Activated T-cell treated with anti-CD3 and anti-CD28 coated beads, Interleukin-2, amount 50 U/mL, for 1 hour (primary cell): ENCODE data around the gene TMED4.
"Not testable (repeated sequence)": the region's sequence is repeated elsewhere in the genome, so short reads cannot be mapped to it uniquely, and the experiment has no call there.

Experiments used
- DNase-seq: peaks from one replicate; pipeline ENCODE4 v3.0.0-alpha.2; 2020

Gene TMED4

DNA sequence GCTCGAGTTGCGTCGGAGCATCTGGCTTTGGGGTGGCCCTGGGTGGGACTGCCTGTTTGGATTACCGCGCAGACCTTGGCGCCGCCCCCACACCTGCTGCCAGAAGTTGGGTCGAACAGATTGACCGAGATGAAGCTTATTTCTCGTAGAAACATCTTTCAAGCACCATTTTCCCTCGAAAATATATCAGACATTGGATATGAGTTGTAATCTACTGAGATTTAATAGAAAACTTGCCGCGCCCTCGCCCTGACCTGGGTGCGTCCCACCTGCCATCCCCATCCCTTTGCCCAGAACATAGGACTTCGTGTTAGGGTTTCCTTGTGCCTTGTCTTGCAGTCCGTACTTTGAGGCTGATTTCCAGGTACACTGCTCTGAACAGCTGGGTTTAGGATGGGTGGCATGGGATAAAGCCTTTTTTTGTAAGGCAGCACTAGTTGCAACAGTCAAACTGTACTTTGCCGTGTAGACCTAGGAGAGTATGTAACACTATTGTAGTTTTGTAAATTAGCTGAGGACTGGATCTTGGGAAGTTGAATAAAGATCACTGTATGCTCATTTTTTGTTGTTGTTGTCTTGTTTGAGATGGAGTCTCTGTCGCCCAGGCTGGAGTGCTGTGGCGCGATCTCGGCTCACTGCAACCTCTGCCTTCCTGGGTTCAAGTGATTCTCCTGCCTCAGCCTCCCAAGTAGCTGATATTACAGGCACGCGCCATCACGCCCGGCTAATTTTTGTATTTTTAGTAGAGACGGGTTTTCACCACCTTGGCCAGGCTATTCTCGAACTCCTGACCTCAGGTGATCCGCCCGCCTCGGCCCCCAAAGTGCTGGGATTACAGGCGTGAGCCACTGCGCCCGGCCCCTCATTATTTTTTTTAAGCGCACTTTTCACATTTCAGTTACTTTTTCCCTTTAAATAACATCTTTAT lies 25.4 kb upstream of the TMED4 start:
- DNase-seq, result no peak

DNA sequence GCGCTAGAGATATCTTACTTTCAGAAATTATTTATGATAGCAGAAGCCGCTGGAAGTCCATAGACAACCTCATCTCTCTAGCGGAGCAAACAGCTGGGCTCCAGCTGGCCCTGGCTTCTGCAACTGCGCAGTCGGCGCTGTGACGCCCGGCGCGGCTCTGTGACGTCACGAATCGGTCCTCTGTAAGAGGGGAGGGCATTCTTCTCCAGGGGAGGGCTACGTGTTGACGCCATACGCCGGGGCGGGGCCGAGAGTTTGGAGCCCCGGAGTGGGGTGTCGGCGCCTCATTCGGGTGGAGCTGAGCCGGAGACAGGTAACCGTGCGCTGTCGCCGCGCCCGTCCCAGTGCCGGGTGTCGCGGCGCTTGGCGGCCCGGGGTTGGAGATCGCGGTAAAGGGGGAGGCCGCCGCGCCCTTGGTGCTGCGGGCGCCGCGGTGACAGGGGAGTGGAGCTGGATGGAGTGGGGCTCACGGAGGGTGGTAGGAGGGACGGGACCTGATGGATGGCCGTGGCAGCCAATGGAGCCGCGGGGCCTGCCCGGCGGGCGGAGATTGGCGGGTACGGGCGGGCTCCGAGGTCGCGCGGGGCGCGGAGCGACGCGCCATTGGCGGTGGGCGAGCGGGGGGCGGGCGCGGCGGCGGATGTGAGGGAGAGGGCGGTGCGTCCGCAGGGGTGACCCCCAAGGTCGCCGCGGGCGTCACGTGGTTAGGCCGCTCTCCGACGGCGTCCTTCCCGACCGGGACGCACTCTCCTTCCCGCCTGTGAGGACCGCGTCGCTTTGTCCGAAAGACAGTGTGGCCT lies 24.5 kb upstream of the TMED4 start, which contains the start of gene OGDH:
OGDH (plus strand) TSS at position 287 of the 800 bp plus-strand sequence. CDS start 17,717 bp downstream, outside the sequence.
- DNase-seq, result peak; percentile 99

DNA sequence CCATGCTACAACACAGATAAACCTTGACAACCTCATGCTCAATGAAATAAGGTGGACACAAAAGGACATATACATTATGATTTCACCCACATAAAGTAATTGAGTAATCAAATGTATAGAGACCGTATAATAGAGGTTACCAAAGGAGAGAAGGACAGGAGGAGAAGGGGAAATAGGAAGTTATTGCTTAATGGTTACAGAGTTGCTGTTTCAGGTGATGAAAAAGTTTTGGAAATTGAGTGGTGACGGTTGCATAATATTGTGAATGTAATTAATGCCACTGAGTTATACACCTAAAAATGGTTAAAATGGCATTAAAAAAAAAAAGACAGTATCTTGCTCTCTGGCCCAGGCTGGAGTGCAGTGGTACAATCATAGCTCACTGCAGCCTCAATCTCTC lies 22.9 kb upstream of the TMED4 start:
- no peak for DNase-seq

DNA sequence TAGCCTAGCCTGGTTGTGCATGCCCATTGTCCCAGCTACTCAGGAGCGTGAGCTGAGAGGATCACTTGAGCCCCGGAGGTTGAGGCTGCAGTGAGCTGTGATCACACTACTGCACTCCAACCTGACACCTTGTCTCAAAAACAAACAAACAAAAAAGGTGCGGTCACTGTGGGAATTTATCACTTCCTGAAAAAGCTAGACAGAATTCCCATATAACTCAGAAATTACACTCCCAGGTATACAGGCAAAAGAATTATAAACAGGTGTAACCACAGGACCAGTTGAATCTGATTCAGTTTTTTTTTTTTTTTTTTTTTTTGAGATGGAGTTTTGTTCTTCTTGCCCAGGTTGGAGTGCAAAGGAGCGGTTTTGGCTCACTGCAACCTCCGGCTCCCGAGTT lies 21.2 kb upstream of the TMED4 start:
- no peak for DNase-seq

DNA sequence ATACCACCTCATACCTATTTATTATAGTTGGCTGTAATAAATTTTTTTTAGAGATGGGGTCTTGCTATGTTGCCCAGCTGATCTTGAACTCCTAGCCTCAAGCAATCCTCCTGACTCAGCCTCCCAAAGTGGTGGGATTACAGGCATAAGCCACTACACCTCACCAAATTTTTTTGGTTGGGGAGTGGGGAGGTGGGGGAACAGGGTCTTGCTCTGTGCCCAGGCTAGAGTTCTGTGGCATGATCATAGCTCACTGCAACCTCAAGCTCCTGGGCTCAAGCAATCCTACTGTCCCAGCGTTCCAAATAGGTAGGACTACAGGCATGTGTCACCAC lies 20.5 kb upstream of the TMED4 start:
- DNase-seq, result no peak

DNA sequence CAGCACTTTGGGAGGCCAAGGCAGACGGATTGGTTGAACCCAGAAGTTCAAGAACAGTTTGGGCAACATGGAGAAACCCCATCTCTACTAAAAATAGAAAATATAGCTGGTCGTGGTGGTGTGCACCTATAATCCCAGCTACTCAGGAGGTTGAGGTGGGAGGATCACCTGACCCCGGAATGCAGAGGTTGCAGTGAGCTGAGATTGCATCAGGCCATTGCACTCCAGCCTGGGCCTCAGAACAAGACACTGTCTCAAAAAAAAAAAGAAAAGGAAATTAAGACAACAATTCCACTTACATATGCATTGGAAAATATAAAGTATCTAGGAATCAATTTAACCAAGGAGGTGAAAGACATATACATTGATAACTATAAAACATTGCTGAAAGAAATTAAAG lies 17.2 kb upstream of the TMED4 start:
- DNase-seq, result no peak

DNA sequence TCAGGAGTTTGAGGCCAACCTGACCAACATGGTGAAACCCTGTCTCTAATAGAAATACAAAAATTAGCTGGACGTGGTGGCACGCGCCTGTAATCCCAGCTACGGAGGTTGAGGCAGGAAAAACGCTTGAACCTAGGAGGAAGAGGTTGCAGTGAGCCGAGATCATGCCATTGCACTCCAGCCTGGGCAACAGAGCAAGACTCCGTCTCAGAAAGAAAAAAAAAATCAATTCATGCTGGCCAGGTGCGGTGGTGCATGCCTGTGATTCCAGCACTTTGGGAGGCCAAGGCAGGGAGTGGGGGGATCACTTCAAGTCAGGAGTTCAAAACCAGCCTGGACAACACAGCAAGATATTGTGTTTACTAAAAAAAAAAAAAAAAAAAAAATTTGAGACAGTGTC lies 15.2 kb upstream of the TMED4 start:
- not testable (repeated sequence) for DNase-seq

DNA sequence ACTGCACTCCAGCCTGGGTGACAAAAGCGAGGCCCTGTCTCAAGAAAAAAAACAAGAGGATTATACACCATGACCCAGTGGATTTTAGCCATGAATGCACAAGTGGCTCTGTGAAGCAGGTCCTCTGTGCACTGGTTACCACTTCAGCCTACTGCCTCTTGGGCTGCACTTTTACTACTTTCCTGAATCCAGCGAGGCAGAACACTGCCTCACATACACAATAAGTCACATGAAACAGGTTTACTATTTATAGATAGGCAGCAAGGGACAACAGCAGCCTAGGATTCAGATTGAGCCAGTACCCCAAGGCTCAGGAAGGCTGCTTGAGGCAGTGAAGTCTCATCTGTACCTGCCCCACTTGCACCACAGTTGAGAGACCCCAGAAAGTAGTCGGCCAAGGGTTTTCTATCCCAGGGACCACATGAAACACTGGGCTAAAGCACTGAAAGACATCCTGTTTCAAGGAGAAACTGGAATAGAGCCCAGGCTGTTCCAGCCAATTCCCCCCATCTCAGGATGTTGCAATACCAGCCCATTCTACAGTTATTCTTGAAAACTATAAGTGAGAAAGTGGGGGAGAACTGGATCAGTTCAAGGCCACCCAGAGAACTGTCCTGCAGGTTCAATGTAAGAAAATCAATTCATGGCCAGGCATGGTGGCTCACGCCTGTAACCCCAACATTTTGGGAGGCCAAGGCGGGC lies 14.1 kb upstream of the TMED4 start:
- no peak for DNase-seq

DNA sequence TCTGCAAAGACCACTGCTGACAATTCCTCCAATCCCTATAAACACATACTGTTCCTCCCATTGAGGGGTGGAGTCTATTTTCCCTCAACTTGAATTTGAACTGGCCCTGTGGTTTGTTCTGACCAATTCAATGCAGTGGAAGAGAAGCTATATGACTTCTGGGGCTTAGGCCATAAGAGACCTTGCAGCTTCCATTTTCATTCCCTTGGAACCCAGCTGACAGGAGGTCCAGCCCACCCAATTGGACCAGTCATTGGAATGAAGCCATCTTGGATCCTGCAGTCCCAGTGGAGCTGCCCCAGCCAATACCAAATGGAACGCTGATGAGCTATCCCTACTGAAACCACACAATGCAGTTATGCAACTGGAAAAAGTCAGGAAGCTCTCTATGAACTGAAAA lies 8.9 kb upstream of the TMED4 start:
- no peak for DNase-seq

DNA sequence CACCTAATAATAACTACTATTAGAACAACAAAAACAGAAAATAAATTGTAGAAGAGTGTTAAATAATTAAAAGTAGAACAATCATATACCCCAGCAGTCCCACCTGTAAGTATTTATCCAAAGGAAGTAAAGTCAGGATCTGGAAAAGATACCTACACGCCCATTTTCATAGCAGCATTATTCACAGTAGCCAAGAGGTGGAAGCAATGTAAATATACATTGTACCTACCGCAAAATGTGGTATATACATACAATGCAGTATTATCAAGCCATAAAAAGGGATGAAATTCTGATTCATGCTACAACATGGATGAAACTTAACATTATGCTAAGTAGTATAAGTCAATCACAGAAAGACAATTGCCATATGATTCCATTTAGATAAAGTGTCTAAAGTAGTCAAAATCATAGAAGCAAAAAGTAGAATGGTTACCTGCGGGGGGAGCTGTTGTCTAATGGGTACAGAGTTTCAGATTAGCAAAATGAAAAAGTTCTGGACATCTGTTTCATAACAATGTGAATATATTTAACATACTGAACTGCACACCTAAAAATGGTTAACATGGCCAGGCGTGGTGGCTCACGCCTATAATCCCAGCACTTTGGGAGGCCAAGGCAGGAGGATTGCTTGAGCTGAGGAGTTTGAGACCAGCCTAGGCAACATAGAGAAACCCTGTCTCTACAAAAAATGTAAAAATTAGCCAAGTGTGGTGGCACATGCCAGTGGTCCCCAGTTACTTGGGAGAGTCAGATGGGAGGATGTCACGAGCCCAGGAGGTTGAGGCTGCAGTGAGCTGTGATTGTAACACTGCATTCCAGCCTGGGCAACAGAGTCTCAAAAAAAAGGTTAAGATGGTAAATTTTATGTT lies 6.0 kb upstream of the TMED4 start:
- DNase-seq, result peak; percentile 42

DNA sequence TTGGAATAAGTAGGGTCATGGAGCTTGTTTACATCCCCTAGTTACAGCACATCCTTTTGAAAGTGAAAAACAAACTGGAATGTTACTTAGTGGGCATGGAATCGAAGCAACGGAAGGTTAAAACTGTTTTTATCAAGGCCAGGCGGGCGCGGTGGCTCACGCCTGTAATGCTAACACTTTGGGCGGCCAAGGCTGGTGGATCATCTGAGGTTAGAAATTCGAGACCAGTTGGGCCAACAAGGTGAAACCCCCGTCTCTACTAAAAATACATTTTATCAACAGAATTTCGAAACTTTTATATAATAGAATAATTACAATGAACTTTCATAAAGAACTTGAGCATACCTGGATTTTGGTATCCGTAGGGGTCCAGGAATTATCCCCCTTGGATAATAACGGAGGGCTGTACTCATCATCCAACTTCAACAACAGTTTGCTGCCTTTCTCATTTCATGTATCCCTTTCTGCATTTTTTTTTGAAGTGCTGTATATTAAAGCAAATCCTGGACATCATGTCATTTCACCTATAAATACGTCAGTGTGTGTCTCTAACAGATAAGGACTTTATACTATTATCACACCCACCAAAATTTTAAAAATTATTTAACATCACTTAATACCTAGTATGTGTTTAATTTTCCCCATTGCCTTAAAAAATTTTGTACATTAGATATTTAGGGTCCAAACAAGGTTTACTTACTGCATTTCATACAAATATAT lies 1.3 kb upstream of the TMED4 start:
- DNase-seq, result no peak

DNA sequence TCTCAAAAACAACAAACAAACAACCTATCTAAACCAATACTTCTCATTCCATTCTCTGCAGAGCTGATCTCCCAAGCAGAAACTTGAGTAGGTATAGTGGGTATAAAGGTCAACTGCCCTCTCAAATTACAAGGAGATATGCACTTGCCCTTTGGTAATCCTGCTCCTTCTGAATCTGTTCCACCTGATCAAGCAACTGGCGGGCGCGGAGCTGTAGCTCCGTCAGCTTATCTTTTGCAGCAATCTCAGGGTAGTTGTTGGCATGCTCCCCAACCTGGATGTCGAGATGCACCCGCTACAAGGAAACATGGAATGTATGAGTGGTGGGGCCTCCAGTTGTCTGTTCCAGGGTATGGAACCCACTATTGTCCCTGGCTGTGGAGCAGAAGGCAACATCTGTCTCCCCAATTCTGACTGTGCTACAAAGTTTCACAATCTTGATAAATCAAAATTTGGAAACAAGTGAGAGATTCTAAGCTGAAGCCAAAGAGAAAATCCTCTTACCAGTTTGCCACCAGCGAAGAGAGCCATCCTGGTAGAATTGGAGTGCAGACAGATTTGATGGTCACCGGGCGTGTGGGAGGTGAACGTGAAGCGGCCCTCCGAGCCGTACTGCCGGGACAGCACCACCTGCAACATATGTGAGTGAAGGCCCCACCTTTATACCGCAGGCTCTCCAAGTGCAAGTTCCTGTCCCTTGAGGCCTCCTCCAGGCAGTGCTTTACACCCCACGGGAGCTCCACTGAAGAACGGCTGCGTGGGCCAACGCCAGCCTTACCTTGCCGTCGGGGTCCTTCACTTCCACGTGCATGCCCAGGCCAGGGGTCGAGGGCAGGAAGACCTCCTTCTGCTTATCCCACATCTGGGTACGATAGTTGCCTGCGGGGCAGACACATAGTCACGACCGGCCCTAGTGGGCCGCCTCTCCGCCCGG lies 819 bp downstream of the TMED4 start:
- no peak for DNase-seq

DNA sequence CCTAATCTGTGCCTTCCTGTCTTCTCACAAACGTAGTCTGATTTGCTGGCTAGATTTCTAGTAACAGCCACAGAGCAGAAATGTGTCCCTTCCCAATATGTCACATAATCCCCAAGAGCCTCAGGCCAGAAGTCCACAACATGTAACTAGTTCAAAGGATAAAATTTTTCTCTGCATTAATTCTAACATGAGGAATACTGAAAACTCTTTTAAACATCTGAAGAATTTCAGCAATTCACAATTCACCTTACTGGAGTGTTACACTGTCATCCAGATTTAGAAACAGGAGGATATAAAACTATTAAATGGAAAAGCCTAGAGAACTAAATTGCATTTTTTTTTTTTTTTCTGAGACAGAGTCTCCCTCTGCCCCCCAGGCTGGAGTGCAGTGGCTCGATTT lies 5.8 kb downstream of the TMED4 start:
- no peak for DNase-seq

DNA sequence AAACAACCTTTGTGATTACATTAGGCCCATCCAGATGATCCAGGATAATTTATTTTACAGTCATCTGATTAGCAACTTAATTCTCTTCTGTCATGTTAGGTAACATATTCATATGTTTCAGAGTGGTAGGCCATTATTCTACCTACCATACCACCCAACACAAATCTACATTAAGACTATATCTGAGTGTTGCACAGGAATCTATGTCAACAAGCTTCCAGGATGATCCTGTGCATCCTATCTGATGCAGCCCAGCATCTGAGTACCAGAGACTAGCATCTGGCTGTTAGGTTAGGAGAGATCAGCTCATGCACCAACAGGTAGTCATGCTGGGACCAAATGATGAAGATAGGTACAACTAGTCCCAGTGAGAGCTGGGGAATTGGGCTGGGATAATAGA lies 7.0 kb downstream of the TMED4 start:
- no peak for DNase-seq

DNA sequence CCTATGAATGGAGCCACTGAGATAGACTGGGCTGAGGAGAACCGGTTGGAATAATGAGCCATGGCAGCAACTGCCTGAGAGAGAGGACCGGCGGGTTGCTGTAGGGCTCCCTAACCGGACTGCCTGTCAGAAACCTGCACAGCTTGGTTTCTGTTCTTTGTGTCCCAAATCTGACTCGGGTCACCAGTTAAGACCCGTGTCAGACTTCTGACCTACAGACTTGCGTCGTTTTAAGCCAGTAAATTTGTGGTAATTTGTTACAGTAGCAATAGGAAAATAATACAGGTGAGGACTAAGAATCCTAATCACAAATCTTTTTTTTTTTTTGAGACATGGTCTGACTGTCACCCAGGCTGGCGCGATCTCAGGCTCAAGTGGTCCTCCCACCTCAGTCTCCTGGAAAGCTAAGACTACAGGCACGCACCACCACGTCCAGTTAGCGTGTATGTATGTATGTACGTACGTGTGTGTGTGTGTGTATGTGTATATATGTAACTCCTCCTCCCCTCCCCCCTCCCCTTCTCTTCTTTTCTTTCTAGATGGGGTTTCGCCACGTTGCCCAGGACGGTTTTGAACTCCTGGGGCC lies 7.7 kb downstream of the TMED4 start:
- DNase-seq, result no peak

DNA sequence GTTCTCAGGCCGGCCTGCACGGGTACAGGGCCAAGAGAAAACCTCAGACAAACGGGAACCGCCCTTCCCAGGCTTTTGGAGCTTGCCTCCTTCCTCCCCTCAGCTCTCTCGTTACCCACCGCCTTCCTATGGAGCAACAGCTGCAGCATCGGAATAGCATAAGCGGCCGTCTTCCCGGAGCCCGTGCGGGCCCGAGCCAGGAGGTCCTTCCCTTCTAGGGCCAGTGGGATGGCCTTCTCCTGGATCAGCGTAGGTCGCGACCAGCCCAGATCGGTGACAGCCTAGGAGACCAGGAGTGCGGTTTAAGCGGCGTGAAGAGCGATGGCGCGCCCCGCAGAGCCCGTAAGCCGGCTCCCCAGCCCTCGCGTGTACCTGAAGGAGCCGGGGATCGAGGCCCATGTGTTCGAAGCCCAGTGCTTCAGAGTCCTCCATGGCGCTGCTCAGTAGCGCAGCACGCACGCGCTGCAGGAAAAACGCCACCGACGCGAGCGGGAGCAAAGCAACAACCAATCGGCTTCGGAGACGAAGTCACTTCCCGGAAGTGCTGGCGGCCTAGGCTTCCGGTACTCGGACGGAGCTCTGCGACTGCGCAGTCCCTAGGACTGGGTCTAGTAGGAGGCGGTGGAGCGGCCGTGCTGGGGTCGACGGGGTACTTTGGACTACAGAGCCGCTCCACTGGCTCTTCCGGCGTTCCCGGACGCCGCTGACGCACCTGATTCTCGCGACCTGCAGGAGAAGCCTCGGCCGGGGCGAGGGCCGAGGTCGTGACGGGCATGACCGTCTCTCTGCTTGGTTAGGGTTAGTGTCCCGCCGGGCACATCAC lies 8.4 kb downstream of the TMED4 start, which contains the start of gene DDX56:
DDX56 (minus strand) TSS at position 445 of the 823 bp plus-strand sequence; CDS start at position 432, 13 bp downstream.
- DNase-seq, result peak; percentile 87

DNA sequence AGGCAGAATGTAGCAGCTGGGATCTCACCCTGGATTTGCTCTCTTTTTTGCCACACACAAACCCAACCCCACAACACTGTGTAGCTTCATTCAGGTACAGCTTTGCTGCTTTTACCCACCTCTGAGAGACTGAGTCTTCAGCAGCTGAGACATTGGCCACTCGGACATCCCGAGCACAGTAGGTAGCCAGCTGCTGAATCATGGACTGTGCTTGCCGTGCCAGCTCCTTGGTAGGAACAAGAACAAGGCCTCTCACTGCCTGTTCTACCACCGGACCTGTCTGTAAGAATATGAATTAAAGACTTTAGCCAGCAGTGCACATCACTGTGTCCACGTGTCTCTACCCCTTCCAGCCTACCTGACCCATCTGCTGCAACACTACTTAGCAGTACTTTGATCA lies 9.3 kb downstream of the TMED4 start:
- no peak for DNase-seq

DNA sequence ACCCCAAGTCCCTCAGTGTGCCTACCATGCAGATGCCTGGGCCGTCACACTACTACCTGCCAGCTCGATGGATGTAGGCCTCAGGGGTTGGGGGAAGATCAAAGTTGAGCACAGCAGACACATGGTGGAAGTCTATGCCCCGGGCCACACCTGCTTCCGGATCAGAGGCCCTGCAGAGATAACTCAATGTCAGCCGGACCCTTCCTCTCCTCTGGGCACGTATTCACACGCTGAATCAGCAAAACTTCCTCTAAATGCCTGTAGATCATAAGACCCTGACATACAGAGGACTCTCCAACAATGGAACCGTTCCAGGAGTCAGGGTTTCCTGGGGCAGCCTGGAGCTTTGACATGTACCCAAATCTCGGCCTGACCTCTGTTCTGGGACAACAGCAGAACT lies 12.1 kb downstream of the TMED4 start:
- DNase-seq, result no peak
